Activated T-cell treated with anti-CD3 and anti-CD28 coated beads for 4 hours (primary cell): ENCODE results near the gene TOLLIP.

Source experiments
- DNase-seq: peaks from one replicate; pipeline ENCODE4 v3.0.0-alpha.2; 2020

TOLLIP gene

GRCh38 chr11:1228921-1229451, 80.4 kb downstream of the TOLLIP start:
- no peak for DNase-seq

DNA sequence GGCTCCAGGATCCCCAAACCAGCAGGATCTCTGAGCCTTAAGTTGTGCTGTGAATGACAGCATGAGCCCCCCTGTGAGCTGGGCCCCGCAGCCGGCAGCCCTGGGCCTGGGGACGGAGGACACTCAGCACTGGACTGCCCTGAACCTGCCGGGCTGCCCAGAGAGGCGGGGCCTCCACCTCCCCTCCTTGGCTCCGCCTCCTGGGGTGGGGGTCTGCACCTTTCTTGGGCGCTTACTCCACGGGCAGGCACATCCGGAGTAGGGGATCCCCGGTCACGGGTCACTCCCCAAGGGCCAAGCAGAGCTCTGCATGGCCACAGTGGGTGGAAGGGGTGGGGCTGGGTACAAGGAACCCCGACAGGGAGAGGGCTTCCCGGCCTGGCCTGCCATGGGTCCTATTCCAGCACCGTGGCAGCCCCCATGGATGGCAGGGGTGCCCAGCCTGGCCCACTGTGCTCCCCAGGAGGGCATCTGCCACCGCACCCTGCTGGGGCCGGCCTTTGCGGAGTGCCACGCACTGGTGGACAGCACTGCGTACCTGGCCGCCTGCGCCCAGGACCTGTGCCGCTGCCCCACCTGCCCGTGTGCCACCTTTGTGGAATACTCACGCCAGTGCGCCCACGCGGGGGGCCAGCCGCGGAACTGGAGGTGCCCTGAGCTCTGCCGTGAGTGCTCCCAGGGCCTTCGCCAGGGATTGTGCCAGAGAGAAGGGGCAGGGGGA, 81.2 kb downstream of the TOLLIP start:
- DNase-seq, result no peak

DNA sequence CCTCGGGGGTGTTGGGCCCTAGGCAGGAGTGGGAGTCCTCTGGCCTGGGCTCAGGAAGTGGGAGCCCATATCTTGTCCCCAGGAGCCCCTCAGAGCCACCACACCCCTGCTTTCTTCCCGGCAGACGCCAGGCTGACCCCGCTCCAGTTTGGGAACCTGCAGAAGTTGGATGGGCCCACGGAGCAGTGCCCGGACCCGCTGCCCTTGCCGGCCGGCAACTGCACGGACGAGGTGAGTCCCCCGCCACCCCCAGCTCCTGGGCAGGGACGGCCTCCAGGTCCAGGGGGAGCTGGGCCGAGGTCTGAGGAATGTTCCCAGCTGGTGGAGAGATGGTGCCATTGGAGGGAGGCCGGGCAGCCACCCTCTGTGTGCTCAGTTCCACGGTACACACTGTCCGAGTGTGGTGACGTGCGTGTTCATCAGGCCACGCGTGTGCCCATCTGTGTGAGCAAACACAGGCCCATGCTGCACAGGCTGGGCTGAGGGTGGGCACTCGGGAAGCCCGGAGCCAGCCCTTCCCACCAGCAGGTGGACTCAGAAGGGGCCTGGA, 81.8 kb downstream of the TOLLIP start:
- no peak for DNase-seq

DNA sequence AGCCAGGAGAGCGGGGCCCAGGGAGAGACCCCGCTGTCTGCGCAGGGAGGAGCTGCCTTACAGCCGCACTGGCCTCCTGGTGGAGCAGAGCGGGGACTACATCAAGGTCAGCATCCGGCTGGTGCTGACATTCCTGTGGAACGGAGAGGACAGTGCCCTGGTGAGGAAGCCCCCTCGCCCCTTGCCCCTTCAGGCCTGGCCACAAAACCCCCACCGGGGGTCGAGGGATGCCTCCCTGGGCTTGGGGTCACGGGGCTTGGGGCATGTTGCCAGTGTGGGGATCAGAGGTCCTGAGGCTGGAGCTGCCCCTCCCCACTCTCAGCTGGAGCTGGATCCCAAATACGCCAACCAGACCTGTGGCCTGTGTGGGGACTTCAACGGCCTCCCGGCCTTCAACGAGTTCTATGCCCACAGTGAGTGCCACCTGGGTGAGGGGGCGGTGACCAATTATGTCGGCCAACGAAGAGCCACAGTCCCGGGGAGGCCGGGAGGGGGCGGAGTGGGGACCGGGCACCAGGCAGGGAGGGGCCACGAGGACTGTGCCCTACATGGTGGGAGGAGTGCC, 82.4 kb downstream of the TOLLIP start:
- DNase-seq, result no peak

- DNase-seq, result no peak
These were observed 83.0 kb downstream of the TOLLIP start for GRCh38 chr11:1226226-1226985.

- DNase-seq, result no peak
These were observed 83.8 kb downstream of the TOLLIP start for GRCh38 chr11:1225386-1226225.

DNA sequence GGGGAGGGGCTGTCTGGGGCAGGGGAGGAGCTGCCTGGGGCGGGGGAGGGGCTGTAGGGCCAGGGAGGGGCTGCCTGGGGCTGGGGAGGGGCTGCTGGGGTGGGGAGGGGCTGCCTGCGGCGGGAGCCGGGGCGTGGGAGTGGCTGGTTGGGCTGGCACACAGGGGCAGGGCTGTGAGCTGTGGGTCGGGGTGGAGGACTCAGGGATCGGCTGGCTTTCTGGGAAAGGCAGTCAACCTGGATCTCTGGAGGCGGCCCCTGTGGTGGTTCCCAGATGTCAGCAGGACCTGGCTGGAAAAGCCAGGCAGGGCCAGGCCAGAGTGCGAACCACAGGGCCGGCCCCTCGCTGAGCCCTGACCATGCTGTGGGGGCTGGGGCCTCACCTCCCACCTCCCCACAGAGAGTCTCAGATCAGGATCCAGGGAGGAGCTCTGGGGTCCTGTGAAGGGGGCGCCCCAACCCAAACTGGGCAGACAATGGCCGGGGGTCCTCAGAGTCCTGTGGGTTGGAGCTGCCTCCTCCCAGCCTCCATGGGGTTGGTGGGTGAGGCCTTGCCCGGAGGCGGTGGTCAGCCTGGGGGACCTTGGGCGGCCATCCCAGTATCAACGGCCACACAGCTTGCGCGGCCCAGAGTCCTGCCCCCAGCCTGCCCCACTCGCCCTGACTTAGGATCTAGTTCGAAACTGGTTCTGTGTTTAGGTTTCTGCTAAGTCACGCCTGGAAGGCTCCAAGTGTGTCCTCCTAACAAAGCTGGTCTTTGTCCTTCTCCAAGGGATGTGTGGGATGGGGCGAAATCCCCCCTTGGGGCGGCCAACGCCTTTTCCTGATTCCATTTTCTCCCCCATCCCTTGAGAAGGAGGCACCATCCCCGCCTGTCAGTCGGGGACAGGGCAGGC, 84.7 kb downstream of the TOLLIP start:
- no peak for DNase-seq
